ENCODE measurements around the gene FLYWCH2.
"Not testable (repeated sequence)": the region's sequence is repeated elsewhere in the genome, so short reads cannot be mapped to it uniquely, and the experiment has no call there.

The FLYWCH2 gene

GRCh38 chr16:2930236-2930635 lies 47.2 kb downstream of the FLYWCH2 start:
- Histone ChIP-seq H3K79me2 (ENCODE audit: insufficient read depth, low read length) (no peaks in the 10 kb centered on the region), H3K4me3 (ENCODE audit: low read depth, low read length, poor library complexity, severe bottlenecking) (no peak overlapping the region), H3K9me2 (ENCODE audit: low read depth, low read length) (no peaks in the 10 kb centered on the region), H2AFZ (ENCODE audit: low read length) (no peak overlapping the region), H3K36me3 (ENCODE audit: insufficient read depth, low read length) (peaks cover 5% of the 10 kb centered on the region; the same call in 1 of the 2 replicates), H4K20me1 (ENCODE audit: insufficient read depth, low read length) (no peaks in the 10 kb centered on the region), H3K9me3 (ENCODE audit: low read length) (no peaks in the 10 kb centered on the region), H3K4me2 (ENCODE audit: low read length) (no peak overlapping the region), H3K27me3 (ENCODE audit: insufficient read depth, low read length) (no peaks in the 10 kb centered on the region), H3F3A (ENCODE audit: insufficient read depth, low read length) (no peaks in the 10 kb centered on the region), H3K4me1 (ENCODE audit: insufficient read depth, low read length, severe bottlenecking) (peaks cover 7% of the 10 kb centered on the region), H3K27ac (ENCODE audit: low read depth, low read length, poor library complexity, severe bottlenecking) (no peak overlapping the region), H3K9ac (ENCODE audit: low read length) (no peak overlapping the region)
- TF ChIP-seq EZH2 (IDR thresholded peaks at IDR 0.05; ENCODE audit: borderline replicate concordance, low read length) (no peak), CTCF (IDR thresholded peaks at IDR 0.05; ENCODE audit: low read length) (no peak)

- H3K9me3 ChIP-seq (ENCODE audit: low read length); H3K9me2 ChIP-seq (ENCODE audit: low read depth, low read length); H3K27me3 ChIP-seq (ENCODE audit: insufficient read depth, low read length); H3K4me2 ChIP-seq (ENCODE audit: low read length); H3K36me3 ChIP-seq (ENCODE audit: insufficient read depth, low read length); H3K4me3 ChIP-seq (ENCODE audit: low read depth, low read length, poor library complexity, severe bottlenecking); H3K27ac ChIP-seq (ENCODE audit: low read depth, low read length, poor library complexity, severe bottlenecking); H2AFZ ChIP-seq (ENCODE audit: low read length); H3F3A ChIP-seq (ENCODE audit: insufficient read depth, low read length); H3K9ac ChIP-seq (ENCODE audit: low read length); H4K20me1 ChIP-seq (ENCODE audit: insufficient read depth, low read length); H3K79me2 ChIP-seq (ENCODE audit: insufficient read depth, low read length): not testable (repeated sequence)
- H3K4me1 ChIP-seq (ENCODE audit: insufficient read depth, low read length, severe bottlenecking), result peaks cover 12% of the 10 kb centered on the region
Observed at GRCh38 chr16:2931231-2931914, 48.4 kb downstream of the FLYWCH2 start.

- Histone ChIP-seq H3K4me1 (ENCODE audit: insufficient read depth, low read length, severe bottlenecking) (peaks cover 8% of the 10 kb centered on the region), H3K36me3 (ENCODE audit: insufficient read depth, low read length) (peaks cover 5% of the 10 kb centered on the region), H4K20me1 (ENCODE audit: insufficient read depth, low read length) (no peaks in the 10 kb centered on the region)
Observed at GRCh38 chr16:2933136-2933535, 50.1 kb downstream of the FLYWCH2 start.

More at GRCh38 chr16:2933136-2933535, 50.1 kb downstream of the FLYWCH2 start:
- no peak overlapping the region for H3K4me3 ChIP-seq (ENCODE audit: low read depth, low read length, poor library complexity, severe bottlenecking)
- H3K79me2 ChIP-seq (ENCODE audit: insufficient read depth, low read length), result no peaks in the 10 kb centered on the region
- H3K9ac ChIP-seq (ENCODE audit: low read length), result no peak overlapping the region
- no peak overlapping the region for H2AFZ ChIP-seq (ENCODE audit: low read length)
- no peaks in the 10 kb centered on the region for H3K9me3 ChIP-seq (ENCODE audit: low read length)
- TF ChIP-seq EZH2 (IDR thresholded peaks at IDR 0.05; ENCODE audit: borderline replicate concordance, low read length) (no peak), CTCF (IDR thresholded peaks at IDR 0.05; ENCODE audit: low read length) (no peak)
- no peaks in the 10 kb centered on the region for H3K9me2 ChIP-seq (ENCODE audit: low read depth, low read length)
- no peak overlapping the region for H3K27ac ChIP-seq (ENCODE audit: low read depth, low read length, poor library complexity, severe bottlenecking)
- H3K4me2 ChIP-seq (ENCODE audit: low read length), result no peak overlapping the region
- H3K27me3 ChIP-seq (ENCODE audit: insufficient read depth, low read length), result no peaks in the 10 kb centered on the region
- H3F3A ChIP-seq (ENCODE audit: insufficient read depth, low read length), result no peaks in the 10 kb centered on the region

Data from OCI-LY1 (cell line).